Activated CD4-positive, alpha-beta T cell treated with anti-CD3 and anti-CD28 coated beads, Interleukin-2, amount 50 U/mL, for 1 hour (primary cell): ENCODE measurements around the gene MARCHF4.

Source experiments
- DNase-seq: peaks from one replicate; pipeline ENCODE4 v3.0.0-alpha.2; 2020

MARCHF4 gene, protein sequence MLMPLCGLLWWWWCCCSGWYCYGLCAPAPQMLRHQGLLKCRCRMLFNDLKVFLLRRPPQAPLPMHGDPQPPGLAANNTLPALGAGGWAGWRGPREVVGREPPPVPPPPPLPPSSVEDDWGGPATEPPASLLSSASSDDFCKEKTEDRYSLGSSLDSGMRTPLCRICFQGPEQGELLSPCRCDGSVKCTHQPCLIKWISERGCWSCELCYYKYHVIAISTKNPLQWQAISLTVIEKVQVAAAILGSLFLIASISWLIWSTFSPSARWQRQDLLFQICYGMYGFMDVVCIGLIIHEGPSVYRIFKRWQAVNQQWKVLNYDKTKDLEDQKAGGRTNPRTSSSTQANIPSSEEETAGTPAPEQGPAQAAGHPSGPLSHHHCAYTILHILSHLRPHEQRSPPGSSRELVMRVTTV

DNA sequence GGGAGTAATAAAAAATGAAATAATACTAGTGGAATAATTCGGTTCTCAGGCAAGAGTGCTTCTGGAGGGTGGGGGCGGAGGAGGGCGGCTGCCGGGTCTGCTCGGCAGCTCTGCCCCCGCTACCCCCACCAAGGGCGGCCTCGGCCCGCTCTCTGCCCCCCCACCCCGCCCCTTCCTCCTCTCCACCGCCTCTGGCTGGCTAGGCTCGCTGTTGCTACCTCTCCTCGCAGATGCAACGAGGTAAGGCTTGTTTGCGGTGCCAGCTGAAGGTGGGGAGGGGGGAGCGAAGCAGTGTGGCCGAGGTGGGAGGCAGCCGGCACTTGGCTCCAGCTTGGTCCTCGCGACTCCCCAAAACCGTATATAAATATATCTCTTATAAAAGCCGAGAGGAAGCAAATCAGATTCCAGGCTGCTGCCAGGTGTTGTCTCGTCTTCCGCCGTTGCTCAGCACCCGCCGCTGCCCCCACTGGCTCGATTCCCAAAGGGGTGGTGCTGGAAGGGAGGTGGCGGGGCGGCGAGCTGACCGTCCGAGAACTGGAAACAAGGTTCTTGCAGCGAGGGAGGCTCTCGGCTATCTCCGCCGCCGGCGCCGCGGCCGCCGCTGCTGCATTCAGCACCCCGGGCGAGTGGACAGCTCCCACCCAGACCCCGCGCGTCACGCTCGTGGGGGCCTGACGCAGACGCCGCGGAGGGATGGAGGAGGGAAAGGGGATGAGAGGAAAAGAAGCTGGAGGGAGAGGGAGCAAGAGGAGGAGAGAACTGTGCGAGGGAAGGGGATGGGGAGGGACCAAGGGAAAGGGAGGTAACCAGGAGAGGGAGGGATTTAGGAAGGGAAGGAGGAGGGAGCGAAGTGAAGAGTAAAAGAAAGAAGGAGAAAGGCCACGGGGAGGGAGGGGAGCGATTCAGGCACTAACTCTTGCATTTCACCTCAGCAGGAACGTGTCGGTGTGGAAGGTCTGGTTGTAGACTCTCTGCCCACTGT is at the start of gene MARCHF4:
Gene MARCHF4 (minus strand): TSS at position 763 of the 982 bp plus-strand sequence. CDS start 2,223 bp downstream, outside the sequence.
- peak; percentile 65 for DNase-seq

- no peak for DNase-seq
These were observed 48.3 kb upstream of the MARCHF4 start for GRCh38 chr2:216420367-216421101.

DNA sequence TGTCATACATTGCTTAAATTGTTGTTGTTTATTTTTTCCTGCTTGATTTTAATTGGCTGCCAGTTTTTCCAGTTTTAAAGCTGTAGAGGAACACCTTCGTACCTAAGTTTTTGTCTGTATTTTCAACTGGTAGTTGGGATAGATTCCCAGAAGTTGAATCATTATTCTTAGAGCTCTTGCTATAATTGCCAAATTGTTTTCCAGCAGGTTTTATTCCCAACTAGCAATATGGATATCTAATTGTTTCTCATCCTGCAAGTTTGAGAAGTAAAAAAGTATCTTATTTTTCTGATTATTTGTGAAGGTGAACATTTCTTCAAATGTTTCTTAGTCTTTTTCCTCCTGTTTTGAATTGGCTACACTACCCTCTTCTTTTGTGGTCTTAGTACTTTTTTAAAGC is 46.7 kb upstream of the MARCHF4 start:
- DNase-seq: no peak

DNA sequence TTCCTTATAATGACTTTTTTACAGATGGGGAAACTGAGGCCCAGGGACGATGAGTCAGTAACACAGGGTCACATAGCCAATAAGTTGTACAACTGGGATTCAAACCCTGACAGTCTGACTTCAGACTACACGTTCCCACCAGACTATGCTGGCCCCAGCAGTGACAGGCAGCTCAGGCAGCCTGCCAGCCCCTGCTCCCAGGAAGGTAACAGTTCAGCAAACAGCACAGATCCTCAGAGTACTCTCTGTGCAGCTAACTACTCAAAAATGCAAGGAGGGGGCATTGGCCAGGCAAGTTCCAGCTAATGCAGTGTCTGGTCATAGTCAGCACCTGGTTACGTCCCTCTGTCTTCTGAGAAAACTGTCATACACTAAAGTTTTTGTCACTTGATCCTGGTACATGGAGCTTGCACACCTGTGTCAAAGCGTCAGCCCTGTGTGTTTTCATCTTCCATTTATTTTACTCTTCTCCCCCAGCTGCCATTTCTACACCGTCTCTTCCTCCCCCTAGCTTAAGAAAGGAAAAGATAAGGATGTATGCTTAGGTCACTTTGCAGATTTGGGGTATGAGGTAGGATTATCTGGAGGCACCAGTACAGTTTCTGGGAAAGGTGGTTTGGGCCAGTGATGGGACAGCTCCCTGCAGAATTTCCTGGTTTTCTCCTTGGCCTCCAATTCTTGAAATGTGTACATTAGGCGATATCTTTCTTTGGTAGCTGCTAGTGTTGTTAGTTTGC is 44.5 kb upstream of the MARCHF4 start:
- no peak for DNase-seq

- no peak for DNase-seq
These were observed 43.3 kb upstream of the MARCHF4 start for GRCh38 chr2:216415541-216415940.

DNA sequence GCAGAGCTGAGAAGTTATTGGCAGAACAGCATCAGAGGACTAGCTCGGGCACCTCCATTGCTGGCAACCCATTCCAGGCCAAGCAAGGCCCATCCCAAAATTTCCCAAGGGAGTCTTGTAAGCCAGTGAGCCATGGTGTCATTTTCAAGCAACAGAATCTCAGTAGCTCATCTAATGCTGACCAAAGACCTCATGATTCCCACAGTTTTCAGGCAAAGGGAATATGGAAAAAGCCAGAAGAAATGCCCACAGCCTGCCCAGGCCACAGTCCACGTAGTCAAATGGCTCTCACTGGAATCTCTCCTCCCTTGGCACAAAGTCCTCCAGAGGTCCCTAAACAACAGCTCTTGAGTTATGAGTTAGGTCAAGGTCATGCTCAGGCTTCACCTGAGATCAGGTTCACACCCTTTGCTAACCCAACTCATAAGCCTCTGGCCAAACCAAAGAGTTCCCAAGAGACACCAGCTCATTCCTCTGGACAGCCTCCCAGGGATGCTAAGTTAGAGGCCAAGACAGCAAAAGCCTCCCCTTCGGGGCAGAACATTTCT is 42.6 kb upstream of the MARCHF4 start:
- DNase-seq: no peak

GRCh38 chr2:216413882-216414281 is 41.6 kb upstream of the MARCHF4 start:
- DNase-seq: no peak

- DNase-seq: peak; percentile 99
These were observed 40.0 kb upstream of the MARCHF4 start, which contains the start of gene SMARCAL1 for GRCh38 chr2:216412022-216412999. Gene SMARCAL1 (plus strand): TSS chr2:216412484. CDS start chr2:216414705, 2,221 bp downstream.

- no peak for DNase-seq
These were observed 38.3 kb upstream of the MARCHF4 start for GRCh38 chr2:216410550-216410949.

DNA sequence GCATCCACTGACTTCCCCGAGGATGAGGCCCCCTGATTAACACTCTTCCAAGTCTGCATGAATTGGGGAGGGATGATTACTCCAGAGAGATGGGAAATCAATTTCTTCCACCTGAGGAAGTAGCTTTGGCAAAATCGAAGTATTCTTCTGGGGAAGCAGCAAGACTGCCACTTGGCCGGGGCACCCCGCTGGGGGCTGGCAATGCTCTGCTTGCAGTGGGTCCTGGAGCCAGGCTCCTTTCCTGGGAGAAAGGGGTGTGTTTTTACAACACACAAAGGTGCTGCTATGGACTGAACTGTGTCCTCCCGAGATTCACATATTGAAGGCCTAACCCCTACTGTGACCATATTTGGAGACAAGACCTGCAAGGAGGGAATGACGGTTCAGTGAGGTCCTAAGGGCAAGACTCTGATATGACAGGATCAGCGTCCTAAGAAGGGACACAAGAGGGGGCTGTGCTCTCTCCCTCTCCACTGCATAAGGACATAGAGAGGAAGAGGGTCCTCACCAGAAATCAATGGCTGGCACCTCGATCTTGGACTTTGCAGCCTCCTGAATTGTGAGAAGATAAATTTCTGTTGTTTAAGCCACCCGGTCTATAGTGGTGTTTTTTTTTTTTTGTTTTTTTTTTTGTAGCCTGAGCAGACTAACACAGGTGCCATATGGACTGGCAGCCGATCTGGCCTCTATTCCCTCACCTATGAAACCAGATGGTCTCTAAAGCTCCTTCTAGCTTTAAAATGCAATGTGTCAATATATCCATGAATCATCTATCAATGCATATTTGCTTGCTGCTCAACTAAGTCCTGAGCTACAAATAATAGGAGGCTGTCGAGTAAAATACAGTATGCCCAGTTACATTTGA is 36.4 kb upstream of the MARCHF4 start:
- no peak for DNase-seq

DNA sequence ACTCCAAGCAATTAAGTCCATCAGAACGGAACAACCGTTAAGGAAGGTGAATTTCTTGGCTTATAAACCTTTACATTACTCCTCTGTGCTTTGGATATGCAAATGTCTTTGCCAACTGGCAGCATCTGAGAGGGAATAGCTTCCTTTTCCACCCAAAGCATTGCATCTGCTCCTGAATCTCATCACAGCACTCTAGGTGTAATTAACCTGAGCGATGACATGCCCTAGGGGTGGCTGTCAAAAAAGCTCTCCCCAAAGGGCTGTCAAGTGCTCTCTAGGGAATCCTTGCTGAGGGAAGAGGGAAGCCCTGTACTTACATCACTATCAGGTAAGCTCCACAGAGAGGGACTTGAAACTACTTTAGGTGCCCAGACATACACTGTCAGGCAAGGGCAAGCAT is 34.5 kb upstream of the MARCHF4 start:
- DNase-seq: no peak

DNA sequence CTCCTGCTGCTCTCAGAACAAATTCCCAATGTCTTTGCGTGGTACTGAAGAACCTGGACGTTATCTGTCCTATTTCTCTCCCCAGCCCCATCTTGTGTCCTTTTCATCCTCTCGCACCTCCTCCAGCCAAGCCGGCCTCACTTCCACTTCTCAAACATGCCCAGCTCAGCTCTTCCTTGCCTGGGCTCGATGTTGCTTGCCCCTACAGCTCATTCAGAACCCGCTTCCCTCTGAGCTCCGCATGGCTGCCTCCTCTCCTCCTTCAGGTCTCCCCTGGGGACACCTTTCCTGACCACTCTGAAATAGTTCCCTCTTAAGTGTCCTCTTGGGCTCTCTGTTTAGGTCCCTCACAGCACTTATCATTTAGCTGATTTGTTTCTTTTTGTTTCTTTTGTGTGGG is 33.3 kb upstream of the MARCHF4 start:
- no peak for DNase-seq

DNA sequence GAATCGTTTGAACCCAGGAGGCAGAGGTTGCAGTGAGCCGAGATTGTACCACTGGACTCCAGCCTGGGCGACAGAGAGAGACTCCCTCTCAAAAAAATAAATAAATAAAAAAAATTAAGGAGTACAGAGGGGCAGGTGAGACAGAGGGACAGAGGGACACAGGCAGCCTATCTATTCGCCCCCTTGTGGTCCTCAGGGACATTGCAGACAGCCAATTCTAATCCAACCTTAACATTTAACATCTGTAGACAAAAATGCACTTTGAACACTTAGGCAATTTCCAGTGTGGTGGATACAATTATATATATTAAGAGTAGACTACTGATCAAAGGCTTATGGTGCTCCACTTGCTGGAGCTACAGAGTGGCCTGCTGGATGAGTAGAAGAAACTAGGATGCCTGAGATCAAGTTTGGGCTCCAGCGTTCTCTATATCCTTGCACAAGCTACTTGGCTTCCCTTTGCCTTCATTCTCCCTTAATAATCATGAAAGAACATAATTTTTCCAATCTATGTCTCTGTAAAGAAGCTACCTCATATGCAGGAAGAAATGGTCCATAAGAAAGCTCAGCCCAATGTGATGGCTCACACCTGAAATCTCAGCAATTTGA is 31.8 kb upstream of the MARCHF4 start:
- peak; percentile 36 for DNase-seq

DNA sequence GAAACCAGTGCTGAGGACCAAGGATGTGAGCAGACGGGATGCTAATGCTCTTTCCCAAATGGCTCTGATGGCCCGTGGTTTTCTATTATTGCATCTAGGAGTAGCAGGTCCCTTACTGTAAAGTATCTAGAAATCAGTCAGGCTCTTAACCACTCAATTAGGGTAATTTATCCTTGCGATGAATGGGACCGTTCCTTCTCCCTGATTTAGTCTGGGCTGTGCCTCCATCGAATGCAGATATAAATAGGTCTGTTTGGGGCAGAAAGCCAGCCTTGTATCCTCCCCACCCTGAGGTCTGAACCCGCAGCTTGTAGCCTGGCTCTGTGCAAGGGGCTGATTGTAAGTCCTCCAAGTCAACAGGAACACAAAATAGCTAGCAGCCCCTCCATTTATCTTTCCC is 30.5 kb upstream of the MARCHF4 start:
- no peak for DNase-seq

DNA sequence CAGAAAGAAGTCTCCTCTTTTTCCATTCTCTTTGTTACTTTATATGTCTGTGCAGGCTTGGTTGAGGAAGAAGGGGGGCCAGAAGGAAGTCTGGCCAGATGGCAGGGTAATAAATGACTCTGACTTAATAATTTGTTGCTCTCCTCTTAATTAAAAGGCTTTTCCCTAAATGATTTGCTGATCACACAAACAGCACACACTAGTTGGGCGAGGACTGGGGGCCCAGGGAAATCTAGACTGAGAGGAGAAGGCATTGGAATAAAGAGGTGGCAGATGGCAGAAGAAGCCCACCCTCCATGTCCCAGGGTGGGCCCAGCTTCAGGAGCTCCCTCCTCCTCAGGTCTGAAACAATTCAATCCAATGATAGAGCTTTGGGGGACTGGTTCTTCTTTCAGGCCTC is 27.3 kb upstream of the MARCHF4 start:
- no peak for DNase-seq

DNA sequence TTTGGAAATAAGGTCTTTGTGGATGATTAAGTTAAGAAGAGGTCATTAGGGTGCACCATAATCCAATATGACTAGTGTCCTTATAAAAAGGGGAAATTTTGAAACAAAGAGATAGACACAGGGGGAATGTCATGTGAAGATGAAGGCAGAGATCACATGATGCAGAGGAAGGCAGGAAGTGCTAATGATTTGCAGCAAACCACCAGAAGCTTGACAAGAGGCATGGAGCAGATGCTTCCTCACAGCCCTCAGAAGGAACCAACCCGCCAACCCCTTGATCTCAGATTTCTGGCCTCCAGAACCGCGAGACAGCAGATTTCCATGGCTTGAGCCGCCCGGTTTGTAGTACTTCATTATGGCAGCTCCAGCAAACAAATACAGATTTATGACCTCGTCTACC is 22.6 kb upstream of the MARCHF4 start:
- DNase-seq: no peak

DNA sequence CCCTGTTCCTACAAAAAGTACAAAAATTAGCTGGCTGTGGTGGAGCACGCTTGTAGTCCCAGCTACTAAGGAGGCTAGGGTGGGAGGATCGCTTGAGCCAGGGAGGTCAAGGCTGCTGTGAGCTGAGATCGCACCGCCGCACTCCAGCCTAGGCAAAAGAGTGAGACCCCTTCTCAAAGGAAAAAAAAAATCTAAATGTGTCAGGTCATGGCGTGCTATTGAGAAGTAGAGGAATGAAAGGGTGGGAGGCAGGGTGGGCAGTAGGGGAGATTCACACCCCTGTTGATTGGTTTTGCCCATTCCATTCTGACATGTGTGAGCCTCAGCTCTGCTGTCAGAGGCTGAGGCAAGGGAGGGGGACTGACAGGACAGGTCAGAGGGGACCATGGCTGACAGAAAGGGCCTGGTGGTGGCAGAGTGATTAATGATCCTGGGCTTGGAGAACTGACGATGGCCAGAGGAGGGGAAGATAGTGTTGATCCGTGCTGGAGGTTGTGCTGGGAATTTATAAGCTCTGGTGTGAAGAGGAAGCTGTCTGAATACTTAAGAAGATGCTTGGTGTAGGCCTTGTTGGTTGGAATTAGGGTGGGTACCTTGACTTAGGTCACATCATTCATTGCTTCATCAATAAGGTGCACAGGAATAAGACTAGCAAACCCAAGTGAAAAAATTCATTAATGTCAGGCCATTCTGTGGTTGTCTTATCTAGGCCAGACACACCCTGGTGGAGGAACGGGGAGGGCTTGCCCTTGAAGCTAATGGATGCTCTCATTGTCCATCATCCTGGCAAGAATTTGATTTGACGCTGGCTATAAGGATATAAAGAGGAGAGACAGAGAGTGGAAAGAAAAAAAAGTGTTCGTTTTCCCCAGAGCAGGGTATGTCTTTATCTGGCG is 20.9 kb upstream of the MARCHF4 start:
- DNase-seq: no peak

DNA sequence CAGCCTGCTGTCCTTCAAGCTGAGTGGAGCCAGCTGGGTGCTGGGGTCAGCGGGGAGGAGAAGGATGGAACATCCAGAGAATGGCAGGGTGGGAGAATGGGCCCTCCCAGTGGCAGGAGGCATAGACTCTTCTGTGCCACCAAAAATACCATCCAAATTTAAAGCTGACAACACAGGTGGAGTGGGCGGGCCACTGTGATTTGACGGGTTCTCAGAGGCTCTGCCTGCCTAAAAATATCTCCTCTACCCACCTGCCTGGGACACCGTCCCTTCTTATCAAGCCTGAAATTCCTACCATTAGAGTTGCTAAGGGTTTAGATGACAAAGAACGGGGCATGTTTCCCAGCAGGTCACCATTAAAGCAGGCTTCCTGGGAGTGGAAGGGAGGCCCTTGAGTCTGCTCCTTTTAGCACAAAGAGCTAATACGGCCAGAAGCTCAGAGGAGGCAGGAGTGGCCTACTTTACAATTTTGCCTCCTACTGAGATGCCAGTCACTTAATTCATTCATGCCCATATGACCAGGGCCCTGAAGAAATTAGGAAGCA is 19.8 kb upstream of the MARCHF4 start:
- no peak for DNase-seq
